Coronary artery (tissue), 2 donors: ENCODE measurements around the gene RCSD1.

Experiments used
- DNase-seq: peaks from one replicate; pipeline ENCODE4 v3.0.0-alpha.2; 2017; ENCODE audit warnings: low spot score
- H3K27ac ChIP-seq, 2 donors: fragments of 200-600 bp; sonication (generic); one replicate each; pipeline ENCODE4 v1.5.1; 2016 to 2019
- H3K4me3 ChIP-seq: fragments of 200-600 bp; sonication (generic); 2 replicates; pipeline ENCODE4 v1.5.1; 2016; ENCODE audit warnings: mild to moderate bottlenecking, moderate library complexity
- TF ChIP-seq, protein P1 (sequence below): fragments of 200-600 bp; sonication (generic); IDR thresholded peaks from one replicate; pipeline ENCODE4 v1.5.1; 2019; ENCODE audit warnings: antibody characterized with exemption

Gene RCSD1

DNA sequence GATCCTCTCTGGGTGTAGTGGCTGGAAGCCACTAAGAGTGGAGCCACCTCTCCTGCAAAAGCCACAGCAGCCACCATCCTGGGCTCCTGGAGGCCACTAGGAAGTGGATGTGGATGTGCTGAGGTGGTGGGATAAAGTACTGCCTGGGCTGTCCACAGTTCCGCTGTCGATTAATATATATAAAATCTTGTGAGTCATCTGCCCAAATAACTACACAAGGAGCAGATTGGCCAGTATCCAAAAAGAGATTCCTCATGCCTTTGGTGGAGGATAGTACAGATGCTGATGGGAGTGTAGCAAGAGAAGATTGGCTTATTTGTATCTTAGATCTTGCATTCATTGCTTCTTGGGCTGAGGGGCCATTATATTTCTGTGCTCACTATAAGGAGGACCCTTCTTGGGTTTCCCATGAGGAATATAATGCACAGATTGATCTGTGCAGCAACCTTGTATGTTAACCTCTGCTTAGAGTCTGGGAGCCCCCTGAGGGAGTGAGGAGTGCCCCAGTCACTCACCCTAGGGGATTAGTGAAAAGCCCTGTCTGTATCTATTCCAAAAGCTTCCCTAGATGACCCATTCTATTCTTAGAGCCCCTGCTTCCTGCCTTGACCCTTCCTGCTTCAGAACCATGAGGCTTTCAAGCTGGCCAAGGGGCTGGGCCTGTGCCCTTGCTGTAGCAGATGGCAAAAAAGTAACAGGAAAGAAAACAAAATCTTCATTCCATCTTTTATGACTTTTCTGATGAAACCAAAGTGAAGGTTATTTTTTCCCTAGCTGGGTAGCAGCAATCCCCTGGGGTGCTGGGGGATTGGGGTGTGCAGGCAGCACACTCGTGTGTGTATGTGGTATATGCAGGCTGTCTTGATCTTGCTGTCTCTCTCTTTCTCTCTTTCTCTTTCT lies 31.7 kb downstream of the RCSD1 start:
- TF ChIP-seq, protein P1, sequence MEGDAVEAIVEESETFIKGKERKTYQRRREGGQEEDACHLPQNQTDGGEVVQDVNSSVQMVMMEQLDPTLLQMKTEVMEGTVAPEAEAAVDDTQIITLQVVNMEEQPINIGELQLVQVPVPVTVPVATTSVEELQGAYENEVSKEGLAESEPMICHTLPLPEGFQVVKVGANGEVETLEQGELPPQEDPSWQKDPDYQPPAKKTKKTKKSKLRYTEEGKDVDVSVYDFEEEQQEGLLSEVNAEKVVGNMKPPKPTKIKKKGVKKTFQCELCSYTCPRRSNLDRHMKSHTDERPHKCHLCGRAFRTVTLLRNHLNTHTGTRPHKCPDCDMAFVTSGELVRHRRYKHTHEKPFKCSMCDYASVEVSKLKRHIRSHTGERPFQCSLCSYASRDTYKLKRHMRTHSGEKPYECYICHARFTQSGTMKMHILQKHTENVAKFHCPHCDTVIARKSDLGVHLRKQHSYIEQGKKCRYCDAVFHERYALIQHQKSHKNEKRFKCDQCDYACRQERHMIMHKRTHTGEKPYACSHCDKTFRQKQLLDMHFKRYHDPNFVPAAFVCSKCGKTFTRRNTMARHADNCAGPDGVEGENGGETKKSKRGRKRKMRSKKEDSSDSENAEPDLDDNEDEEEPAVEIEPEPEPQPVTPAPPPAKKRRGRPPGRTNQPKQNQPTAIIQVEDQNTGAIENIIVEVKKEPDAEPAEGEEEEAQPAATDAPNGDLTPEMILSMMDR: no peak
- no peak for DNase-seq
- H3K27ac ChIP-seq: peak overlapping the region; percentile 59 to 78

DNA sequence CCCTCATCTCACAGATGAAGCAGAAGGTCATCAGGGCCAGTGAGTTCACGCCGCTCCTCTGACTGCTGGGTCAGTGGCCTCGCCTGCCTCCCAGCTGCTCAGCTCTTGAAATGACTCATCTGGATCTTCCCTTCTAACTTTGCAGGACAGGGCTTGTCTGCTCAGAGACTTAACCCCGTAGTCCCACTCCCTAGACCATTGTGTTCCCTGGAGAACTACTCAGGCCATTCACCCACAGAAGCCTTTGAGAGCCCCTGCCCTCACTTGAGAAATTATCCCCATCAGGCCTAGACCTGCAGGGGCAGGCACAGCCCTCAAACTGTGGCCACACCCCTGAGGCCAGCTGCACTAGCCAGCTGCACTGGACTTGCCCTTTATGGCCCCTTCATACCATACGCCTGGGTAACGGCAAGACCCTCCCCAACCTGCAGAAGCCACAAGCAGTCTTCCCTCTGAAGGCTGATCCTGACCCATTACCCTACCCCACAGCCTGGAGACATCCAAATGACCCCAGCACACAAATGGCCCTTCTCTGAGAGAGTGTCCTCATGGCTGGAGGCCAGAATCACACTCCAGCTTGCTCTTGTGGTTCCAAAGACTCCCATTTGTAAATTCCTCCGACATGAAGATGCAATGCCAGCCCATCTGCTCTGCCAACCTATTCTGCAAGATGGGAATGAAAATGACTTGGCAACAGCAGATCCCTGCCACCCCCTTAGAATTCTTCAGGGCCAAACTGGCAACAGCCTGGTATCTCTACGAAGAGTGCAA lies 33.2 kb downstream of the RCSD1 start:
- TF ChIP-seq, protein P1: no peak
- H3K27ac ChIP-seq: peak overlapping the region in 1 of 2 donors; percentile 78
- no peak for DNase-seq

More for the DNA sequence above, 31.7 kb downstream of the RCSD1 start:
- no peak overlapping the region for H3K4me3 ChIP-seq

DNA sequence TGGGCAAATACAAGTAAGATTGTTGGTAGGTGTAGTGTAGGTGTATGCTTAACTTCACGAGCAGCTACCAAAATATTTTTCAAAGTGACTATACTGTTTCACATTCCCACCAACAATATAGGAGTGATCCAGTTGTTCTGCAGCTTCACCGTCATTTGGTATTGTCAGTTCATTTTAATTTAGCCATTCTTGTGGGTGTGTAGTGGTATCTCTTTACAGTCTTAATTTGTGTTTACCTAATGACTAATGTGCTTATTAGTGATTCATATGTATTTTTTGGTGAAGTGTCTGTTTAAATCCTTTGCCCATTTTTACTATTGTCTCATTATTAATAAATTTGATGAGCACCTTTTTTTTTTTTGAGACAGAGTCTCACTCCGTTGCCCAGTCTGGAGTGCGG lies 35.4 kb downstream of the RCSD1 start:
- TF ChIP-seq, protein P1: no peak
- Histone ChIP-seq H3K4me3 (no peak overlapping the region), H3K27ac (no peak overlapping the region)
- no peak for DNase-seq

More for the DNA sequence above, 33.2 kb downstream of the RCSD1 start:
- H3K4me3 ChIP-seq: no peak overlapping the region

DNA sequence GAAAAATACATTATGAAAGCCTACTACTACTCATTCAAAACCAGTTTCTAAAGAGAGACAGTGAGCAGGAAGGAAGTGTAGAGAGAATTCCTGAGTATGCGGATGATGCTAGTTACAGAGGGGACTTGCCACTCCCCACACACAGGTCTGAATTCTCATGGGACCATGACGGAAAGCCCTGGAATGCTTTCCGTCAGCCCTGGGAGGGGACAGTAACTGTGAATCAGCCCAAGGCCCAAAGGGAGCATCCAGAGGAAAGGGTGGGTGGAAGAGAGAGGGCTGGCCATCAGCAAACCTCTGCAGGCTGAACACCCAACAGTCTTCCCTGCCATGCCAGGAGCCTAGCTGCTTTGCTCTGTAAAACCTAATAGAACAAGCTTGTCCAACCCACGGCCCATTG lies 36.4 kb downstream of the RCSD1 start:
- DNase-seq: no peak
- TF ChIP-seq, protein P1: no peak
- no peak overlapping the region for H3K4me3 ChIP-seq
- peak overlapping the region in 1 of 2 donors; percentile 21 for H3K27ac ChIP-seq

DNA sequence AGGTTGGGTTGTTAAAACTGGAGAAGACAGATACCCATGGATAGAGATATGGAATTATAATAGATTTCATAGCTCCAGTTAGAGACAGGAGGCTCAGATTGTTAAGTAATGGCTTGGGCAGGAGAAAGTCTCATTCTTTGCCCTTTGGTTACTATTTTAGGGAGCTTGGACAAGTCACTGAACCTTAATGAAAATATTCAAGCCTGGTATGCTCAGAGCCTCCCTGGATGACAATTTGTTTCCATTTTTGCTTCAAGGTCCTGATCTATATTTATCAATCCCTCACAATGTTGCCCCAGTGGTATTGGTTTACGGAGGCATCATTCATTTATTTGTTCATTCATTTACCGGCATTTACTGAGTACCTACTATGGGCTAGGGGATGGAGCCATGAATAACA lies 37.5 kb downstream of the RCSD1 start:
- TF ChIP-seq, protein P1: no peak
- Histone ChIP-seq H3K27ac (no peak overlapping the region), H3K4me3 (no peak overlapping the region)
- DNase-seq: no peak

DNA sequence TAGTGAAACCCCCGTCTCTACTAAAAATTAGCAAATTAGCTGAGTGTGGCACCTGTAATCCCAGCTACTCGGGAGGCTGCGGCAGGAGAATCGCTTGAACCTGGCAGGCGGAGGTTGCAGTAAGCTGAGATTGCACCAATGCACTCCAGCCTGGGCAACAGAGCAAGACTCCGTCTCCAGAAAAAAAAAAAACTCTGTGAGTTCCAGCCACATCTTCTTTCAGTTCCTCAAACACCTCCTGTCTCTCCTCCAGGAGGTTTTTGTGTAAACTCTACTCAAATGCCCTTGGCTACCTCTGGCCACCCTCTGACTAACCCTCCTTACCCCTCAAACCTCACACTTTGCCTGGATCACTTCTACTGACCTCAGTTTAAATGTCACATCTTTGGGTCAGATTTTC lies 38.1 kb downstream of the RCSD1 start:
- Histone ChIP-seq H3K4me3 (no peak overlapping the region), H3K27ac (no peak overlapping the region)
- TF ChIP-seq, protein P1: no peak
- no peak for DNase-seq
